IPS-NIHi7 (cell line): ENCODE data around the gene RIPOR2.

Experiments
- DNase-seq: peaks from one replicate; pipeline ENCODE4 v3.0.0; 2012; ENCODE audit warnings: mixed read lengths; ENCODE audit errors: extremely low spot score

RIPOR2 gene

GRCh38 chr6:24906314-24906713 is 29.4 kb downstream of the RIPOR2 start:
- no peak for DNase-seq

- no peak for DNase-seq
Observed at GRCh38 chr6:24905483-24905882, 30.3 kb downstream of the RIPOR2 start.

GRCh38 chr6:24903681-24904080 is 32.1 kb downstream of the RIPOR2 start:
- no peak for DNase-seq

- no peak for DNase-seq
Observed at GRCh38 chr6:24902782-24903181, 33.0 kb downstream of the RIPOR2 start.

GRCh38 chr6:24901698-24902328 is 33.9 kb downstream of the RIPOR2 start:
- DNase-seq, result no peak

GRCh38 chr6:24900917-24901697 is 34.7 kb downstream of the RIPOR2 start:
- no peak for DNase-seq

- no peak for DNase-seq
Observed at GRCh38 chr6:24899997-24900325, 35.8 kb downstream of the RIPOR2 start.

- no peak for DNase-seq
Observed at GRCh38 chr6:24899136-24899996, 36.4 kb downstream of the RIPOR2 start.

GRCh38 chr6:24898676-24899075 is 37.1 kb downstream of the RIPOR2 start:
- no peak for DNase-seq

GRCh38 chr6:24897186-24897585 is 38.6 kb downstream of the RIPOR2 start:
- DNase-seq, result no peak

- DNase-seq, result no peak
Observed at GRCh38 chr6:24893342-24893850, 42.4 kb downstream of the RIPOR2 start.

- DNase-seq, result no peak
Observed at GRCh38 chr6:24891004-24891403, 44.8 kb downstream of the RIPOR2 start.

- no peak for DNase-seq
Observed at GRCh38 chr6:24890471-24890870, 45.3 kb downstream of the RIPOR2 start.

GRCh38 chr6:24888715-24889370 is 46.9 kb downstream of the RIPOR2 start:
- DNase-seq, result no peak

- no peak for DNase-seq
Observed at GRCh38 chr6:24887545-24888140, 48.1 kb downstream of the RIPOR2 start.

- DNase-seq, result no peak
Observed at GRCh38 chr6:24883618-24884017, 52.1 kb downstream of the RIPOR2 start.

- DNase-seq, result no peak
Observed at GRCh38 chr6:24882835-24883555, 52.8 kb downstream of the RIPOR2 start.

- DNase-seq, result no peak
Observed at GRCh38 chr6:24882295-24882694, 53.5 kb downstream of the RIPOR2 start.

GRCh38 chr6:24881376-24881775 is 54.4 kb downstream of the RIPOR2 start:
- DNase-seq, result no peak

GRCh38 chr6:24880451-24880850 is 55.3 kb downstream of the RIPOR2 start:
- DNase-seq, result no peak

GRCh38 chr6:24879351-24879750 is 56.4 kb downstream of the RIPOR2 start:
- DNase-seq, result no peak
